Glomerular visceral epithelial cell (primary cell): ENCODE results near the gene DNAJC3.

Source experiments
- DNase-seq: peaks from one replicate; pipeline ENCODE4 v3.0.0-alpha.2; 2016; ENCODE audit errors: extremely low spot score

DNAJC3 gene

GRCh38 chr13:95841894-95842293 is 165.0 kb downstream of the DNAJC3 start:
- DNase-seq = no peak

DNA sequence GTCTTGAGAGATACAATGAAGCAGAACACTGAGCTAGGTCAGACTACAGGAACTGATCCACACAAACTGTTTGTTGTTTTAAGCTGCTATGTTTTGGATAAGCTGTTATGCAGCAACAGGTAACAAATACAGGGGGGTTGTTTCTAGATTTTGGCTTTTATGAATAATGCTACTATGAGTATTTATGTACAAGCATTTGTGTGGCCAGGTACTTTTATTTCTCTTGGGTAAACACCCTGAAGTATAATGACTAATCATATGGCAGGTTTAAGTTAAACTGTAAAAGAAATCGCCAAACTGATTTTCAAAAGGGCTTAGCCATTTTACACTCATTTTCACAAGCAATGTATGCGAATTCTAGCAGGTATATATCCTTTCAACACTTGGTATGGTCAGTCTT is 166.0 kb downstream of the DNAJC3 start:
- DNase-seq = no peak
